ENCODE measurements around the gene ARPC2.
A peak's percentile ranks its signal among the peaks of the same experiment; 100 is the strongest.
"Not testable (repeated sequence)": the region's sequence is repeated elsewhere in the genome, so short reads cannot be mapped to it uniquely, and the experiment has no call there.

Gene ARPC2

DNA sequence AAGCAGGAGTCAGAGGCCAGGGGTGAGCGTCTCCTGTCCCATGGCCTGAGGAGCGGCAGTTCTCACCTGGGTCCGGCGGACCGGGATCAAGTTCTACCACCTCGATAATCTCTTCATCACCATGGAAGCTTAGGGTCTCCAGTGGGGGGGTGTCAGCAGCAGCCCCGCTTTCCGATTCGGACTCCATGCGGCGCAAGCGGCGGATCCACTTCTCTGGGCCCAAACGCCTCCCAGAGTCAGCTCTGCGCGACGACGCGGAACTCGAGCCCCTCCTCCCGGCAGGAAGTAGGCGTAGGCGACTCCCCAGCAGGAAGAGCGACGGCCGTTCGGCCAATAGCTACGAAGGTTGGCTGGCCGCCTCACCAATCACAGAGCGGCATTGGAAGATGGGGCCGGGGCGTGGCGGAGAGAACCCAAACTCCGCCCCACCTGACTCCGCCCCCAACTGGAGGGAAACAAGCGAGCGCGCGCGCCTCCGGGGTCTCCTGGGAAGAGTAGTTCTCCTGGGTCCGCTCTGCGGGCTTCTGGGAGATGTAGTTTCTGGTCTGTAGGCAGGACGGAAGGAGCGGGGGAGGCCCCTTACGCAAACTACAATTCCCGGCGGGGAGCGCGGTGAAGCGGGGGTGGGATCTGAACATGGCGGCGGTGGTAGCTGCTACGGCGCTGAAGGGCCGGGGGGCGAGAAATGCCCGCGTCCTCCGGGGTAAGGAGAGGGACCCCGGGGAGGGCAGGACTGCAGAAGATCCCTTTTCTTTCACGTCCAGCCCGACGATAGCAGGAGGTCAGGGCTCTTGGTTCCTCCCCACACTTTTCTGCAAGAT lies 53.1 kb downstream of the ARPC2 start, which contains the start of the genes AAMP and PNKD:
Gene AAMP (minus strand): TSS at position 238 of the 821 bp plus-strand sequence. CDS start 51 bp downstream, at position 187.
Gene PNKD (plus strand): TSS at position 620 of the 821 bp plus-strand sequence. CDS start 17 bp downstream, at position 637.
- peak; percentile 100 for DNase-seq (ENCODE audit: low read depth in 1 of 2, low spot score in 1 of 2)

DNA sequence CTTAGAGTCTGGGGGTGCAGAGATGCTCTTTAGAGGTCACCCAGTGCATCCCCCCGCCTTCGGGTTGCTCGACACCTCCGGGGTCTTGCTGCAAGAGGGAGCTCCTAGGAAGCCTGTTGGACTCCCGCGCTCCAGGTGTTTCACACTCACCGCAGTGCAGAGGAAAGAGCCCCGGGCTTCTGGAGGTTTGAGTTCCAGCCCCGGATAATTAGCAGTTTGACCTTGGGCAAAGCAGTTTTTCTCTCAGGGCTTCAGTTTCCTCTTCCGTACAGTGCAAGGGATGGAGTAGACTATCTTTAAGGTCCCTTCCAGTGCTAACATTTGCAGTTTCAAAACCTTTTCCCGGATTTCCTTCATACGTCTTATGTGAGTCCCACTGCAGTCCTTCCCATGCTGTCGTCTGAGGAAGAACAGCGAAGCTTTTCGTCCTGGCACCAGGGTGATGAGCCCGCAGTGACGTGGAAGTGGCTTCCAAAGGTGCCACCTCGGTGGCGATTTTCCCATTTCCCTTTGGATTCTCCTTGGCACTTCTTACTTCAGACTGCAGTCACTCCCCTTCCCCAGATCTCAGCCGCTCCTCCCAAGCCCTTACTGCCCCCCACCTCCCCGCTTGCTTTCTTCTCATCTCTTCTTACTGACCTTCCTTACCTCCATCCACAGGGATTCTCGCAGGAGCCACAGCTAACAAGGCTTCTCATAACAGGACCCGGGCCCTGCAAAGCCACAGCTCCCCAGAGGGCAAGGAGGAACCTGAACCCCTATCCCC lies 53.9 kb downstream of the ARPC2 start:
- DNase-seq (ENCODE audit: low read depth in 1 of 2, low spot score in 1 of 2): no peak

DNA sequence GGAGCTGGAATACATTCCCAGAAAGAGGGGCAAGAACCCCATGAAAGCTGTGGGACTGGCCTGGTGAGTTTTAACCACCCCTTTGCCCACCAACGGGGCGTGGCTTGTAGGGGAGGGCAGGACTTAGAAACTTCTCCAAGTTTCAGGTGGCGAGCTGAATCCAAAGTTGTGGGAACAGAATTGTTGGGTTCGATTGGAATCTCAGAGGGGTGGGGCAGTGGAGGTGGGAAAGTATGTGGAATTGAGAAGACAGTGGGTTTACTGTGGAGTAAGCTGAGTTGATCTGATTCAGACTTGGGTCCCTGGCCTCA lies 54.5 kb downstream of the ARPC2 start:
- no peak for DNase-seq (ENCODE audit: low read depth in 1 of 2, low spot score in 1 of 2)

DNA sequence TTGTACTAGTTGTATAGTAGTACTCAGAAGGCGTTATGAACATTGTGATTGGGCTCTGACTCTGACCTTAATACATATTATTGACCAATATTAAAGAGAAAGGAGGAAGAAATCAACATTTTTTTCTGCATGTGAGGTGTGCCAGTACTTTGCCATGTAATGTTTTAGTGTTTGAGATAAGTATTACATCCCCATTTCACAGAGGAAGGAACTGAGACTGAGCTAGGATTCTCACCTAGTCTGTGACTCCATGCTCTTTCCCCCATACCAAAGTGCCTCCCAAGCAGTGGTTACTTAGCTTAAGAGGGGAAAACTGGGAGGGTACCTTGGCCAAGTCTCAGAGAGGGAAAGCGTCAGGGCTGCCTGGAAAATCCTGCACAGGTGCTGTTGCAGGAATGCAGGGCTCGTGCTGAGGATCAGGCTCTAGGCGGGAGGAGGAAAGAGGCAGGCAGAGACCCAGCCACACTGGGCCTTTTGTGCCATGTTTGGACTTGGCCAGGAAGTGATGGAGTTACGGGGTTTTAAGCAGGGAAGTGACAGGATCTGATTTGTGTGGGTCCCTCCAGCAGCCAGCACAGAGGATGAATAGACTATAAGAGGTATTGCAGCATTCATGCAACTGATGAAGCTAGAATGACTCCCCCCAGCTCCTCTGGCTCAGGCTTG lies 55.0 kb downstream of the ARPC2 start:
- DNase-seq (ENCODE audit: low read depth in 1 of 2, low spot score in 1 of 2): no peak

DNA sequence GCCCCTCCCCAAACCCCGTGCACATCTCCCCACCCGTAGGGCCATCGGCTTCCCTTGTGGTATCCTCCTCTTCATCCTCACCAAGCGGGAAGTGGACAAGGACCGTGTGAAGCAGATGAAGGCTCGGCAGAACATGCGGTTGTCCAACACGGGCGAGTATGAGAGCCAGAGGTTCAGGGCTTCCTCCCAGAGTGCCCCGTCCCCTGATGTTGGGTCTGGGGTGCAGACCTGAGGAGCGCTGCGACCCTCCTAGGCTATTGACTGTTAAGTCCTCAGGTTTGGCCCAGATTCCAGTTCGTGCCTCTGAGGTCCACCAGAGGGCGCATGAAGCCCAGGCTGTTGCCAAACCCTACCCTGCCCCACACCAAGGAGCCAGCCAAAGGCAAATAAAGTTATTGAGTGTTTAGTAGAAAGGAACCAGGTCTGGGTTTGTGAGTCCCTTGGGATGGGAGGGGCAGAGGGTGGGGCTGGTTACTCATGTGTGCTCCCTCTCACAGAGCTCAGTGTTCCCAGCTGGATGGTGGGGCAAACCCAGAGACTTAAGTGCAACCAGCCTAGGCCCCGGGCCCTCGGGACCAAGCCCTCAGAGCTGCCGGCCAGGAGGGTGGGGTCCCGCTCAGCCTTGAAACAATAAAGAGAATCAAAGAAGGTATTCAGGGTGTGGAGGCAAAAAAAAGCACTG lies 55.7 kb downstream of the ARPC2 start:
- peak; percentile 61 to 62 for DNase-seq (ENCODE audit: low read depth in 1 of 2, low spot score in 1 of 2)

DNA sequence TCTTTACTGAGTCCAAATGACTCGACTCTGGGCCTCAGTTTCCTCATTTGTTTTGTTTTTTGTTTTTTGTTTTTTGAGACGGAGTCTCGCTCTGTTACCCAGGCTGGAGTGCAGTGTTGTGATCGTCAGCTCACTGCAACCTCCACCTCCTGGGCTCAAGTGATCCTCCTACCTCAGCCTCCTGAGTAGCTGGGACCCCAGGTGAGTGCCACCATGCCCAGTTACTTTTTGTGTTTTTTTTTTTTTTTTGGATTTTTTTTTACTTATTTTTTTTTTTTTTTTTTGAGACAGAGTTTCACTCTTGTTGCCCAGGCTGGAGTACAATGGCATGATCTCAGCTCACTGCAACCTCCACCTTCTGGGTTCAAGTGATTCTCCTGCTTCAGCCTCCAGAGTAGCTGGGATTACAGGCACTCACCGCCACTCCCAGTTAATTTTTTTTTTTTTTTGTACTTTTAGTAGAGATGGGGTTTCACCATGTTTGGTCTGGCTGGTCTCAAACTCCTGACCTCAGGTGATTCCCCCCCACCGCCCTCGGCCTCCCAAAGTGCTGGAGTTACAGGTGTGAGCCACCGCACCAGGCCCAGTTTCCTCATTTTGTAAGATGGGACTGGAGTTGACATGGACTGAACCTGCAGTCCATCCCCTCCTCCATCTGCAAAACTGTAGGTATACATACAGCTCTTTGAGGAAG lies 56.4 kb downstream of the ARPC2 start:
- not testable (repeated sequence) for DNase-seq (ENCODE audit: low read depth in 1 of 2, low spot score in 1 of 2)

DNA sequence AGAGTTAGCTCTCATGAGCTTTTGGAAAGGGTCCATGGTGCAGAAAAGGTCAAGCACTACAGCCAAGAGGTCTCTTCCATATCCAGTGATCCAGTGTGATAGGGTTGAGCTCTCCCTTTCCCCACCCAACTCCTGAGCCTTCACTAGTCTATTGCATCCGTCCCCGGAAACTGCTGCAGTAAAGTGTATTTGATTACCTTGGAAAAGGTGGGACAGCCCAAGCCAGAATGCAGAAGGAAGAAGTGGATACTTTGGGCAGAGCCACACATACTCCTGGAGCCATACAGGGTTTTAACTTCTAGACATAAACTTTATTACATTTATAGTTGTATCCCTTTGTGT lies 56.9 kb downstream of the ARPC2 start:
- DNase-seq (ENCODE audit: low read depth in 1 of 2, low spot score in 1 of 2): no peak

DNA sequence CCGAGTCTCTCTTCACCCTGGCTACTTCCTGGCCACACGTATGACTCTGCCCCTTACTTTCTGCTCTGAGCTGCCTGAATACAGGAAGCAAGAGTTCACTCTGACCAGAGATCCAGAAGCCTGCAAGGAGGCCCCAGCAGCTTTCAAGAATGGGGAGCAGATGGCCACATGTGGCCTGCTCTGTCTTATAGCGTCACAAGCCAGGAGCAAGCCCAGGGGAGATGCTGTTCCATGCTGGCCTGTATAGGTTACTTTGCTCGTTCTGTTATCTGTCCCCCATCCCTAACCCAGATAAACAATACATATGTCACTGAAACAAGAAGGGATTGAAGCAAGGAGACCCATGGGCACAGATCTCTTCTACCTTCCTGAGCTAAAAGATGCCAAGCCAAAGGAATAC lies 57.6 kb downstream of the ARPC2 start:
- no peak for DNase-seq (ENCODE audit: low read depth in 1 of 2, low spot score in 1 of 2)

DNA sequence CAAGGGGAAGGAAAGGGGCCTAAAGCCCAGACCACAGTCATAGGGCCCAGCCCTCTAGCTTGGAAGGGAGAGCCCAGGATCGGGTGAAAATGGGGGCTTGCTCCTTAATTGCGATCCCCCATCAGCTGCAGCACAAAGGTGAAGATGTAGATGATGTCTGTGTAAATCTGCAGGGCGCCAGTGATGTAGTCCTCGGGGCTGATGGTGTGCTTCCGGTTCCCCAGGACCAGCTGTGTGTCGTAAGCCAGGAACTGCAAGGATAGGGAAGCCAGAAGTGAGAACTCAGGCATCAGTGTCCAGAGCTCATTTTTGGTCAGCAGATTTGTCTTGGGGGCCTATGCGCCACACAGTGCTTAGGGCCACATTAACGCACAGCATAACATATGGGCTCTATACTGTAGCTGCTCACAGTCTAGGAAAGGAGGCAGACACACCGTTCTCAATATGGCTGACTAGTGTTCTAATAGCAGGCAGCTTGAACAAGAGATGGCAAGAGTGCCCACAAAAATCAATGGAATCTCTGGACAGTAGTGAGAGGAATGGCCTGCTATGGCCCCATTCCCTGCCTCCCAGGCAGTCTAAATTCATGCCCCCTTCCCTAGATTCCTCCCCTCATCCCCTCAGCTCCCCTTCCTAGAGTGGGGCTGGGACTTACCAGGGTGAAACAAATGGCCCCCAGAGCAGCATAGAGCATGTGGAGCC lies 58.5 kb downstream of the ARPC2 start:
- DNase-seq (ENCODE audit: low read depth in 1 of 2, low spot score in 1 of 2): no peak

DNA sequence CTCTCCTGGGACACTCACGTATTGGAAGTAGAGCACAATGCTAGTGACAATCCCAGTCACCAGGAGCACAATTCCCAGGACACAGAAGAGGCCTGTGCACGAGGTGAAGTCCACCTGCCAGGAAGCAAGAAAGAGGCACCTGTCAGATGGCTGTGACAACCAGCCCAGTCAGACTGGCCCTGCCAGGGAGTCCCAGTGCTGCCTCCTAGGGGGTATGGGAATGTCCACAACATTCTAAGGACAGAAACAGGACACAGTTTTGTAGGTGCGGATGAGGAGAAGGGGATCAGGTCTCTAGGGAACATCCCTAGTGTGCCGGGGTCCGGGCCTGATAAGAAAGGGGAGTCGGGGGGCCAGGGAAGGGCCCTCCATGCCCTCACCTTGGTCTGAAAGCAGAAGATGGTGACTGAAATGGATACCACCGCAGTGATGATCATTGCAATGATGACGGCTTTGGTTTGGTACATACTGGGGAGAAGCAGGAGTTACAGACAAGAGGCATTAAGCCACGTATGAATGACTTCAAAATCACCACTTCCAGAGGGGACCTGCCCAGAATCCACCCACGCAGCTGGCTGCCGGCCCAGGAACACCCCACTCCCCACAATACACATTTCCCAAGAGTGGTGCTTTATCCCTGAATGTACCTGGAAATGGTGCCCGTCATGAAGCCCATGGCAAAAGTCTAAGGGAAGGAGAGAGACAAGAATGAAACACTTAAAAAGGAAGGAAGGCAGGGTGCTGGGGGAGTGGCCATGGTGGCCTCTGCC lies 60.2 kb downstream of the ARPC2 start:
- DNase-seq (ENCODE audit: low read depth in 1 of 2, low spot score in 1 of 2): no peak

DNA sequence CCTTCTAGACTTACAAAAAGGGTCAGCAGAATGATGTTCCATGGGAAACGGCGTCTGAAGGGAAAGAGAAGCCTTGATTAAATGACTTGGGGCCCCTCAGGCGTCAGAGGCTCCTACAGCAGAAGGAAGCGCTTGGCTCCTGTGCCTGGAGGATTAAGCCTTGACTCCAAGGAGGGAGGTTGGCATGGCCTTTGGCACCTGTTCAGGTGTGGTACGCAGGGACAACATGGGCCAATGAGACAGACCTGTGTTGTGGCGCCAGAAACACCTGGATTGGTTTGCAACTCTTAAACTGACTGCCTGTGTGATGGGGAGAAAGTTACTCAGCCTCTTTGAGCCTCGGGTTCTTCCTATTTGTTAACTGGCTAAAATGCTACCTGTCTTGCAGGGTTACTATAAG lies 60.9 kb downstream of the ARPC2 start:
- no peak for DNase-seq (ENCODE audit: low read depth in 1 of 2, low spot score in 1 of 2)

DNA sequence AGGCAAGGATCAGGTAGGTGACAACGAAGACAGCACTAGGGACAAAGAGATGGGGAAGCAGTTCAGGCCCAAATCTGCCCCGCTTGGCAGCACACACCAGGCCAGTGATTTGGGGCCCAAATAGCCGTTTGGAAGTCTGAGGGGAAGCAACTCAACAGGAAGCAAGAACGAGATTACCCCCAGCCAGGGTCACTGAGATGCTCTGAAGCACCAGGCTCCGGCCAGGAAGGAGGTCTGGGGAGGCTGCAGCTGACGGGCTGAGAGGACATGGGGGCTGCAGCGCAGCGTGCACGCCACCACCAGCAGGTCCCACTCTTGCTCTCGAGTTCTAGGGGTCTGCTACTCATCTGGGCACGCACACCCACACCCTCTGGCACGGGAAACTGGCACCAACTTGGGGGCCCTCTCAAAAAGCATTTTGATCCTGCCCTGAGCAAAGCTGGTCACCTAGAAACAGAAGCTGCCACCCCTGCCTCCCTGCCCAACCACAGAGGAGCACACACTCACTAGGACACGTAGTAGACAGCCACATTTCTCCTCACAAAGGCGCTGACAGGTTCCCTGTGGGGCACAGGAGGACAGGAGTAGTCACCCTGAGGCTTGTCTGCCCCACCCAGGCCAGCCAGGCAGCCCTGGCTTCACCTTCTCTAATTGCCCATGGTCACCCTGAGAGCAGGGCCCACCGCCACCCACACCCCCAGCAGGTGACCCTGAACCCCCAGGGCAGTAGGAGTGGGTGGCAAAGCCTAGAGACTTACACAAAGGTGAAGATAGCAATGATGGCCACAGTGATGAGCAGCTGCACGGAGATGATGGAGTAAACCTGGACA lies 61.8 kb downstream of the ARPC2 start:
- DNase-seq (ENCODE audit: low read depth in 1 of 2, low spot score in 1 of 2): no peak

DNA sequence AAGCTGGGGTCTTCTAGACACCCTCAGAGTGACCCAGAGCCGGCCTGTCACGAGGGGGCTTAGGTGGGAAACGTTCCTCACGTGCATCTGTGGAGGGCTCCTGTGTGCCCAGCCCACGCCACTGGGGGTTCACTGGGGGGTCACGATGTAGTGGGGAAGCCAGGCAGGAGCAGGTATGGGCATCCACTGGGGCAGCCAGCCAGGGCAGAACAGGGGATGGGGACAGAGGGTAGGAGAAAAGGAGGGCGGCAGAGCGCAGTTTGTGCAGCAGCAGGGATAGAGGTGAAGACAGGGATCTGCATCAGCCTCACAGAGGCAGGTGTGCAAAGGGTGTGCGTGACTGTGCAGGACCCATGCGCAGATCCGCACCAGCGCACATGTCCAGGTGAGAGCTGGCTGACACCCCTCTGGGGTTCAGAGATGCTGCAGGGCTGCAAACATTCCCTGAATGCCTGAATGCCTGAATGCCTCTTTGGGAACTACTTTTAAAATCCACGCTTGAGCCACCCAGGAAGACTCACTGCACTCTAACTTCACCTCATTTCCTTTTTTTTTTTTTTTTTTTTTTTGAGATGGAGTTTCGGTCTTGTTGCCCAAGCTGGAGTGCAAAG lies 63.4 kb downstream of the ARPC2 start:
- DNase-seq (ENCODE audit: low read depth in 1 of 2, low spot score in 1 of 2): no peak

DNA sequence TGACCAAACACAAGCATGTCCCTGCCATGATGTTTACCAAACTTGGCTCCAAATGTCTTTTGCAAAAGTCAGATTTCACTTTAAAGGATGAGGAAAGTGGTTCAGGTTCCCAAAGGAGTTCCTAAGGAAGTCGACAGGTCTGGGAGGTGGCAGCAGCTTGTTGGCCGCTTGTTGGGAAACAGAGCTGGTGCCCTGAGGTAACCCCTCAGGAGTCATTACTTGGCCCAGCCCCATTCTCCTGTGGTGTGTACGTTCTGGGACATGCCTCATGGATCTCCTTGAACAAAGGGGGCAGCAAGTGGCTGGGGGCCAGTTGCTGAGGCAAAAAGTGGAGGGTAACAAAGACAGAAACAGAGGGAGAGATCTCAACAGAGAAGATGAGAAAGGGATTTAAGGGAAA lies 64.5 kb downstream of the ARPC2 start:
- DNase-seq (ENCODE audit: low read depth in 1 of 2, low spot score in 1 of 2): no peak

DNA sequence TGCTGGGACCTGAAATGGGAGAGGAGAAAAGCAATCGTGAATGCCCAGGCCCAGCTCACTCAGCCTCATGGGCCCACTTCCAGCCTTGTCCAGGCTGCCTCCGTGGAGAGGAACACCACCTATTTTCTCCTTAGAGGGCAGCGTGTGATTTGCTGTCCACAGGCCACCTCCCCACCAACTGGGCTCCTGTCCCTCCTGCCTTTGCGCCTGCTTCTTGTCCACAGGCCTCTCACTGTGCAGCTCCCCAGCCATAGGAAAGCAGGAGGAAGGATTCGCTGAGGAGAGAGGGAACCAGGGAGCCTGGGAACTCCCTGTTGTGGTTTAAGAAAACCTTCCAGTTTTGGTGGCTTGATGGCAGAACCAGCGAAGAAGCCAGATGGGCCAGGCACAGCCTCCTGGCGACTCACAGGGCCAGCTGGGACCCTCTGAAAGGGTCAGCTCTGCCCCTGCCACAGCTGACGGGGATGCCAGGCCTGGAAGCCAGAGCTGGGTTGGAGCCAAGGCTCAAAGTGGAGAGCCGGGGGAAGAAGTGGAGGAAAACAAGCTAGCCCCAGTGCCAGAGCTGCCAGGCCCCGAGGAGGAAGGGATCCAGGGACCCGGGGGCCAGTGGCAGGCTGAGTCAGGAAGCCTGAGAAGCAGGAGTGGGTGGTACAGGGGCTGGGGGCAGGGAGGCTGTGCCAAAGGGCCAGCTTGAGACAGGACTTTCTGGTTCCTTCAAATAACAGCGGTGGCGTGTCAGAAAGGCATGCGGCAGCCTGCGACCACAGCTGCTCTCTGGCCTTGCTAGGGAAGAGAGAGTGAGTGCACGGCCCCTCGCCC lies 65.4 kb downstream of the ARPC2 start:
- no peak for DNase-seq (ENCODE audit: low read depth in 1 of 2, low spot score in 1 of 2)

DNA sequence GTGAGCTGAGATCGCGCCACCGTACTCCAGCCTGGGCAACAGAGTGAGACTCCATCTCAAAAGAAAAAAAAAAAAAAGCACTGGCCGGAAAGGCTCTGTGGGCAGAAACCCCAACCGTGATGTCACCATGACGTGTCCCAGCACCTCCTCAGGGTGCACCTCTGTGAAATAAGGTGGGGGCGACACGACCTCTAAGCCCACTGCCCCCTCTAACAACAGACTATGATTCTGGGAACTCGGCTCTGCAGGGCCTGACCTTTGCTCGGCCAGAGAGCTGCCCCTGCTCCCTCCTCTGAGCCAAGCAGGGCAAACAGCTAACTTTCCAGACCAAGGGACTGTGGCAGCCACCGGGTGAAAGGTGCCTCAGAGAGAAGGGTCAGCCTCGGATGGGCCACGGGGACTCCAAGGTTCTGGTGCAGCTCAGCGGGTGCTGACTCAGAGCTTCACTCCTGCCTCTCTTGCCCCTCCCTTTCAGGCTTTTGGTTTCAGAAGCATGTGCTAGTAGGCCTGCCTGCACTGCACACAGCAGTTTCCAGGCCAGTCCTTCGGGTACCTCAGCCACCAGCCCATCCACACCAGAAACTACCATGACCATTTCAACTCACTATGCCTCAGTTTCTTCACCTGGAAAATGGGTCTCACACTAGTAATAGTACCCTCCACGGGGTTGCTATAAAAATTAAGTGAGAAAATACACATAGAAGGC lies 67.3 kb downstream of the ARPC2 start:
- peak; percentile 21 to 40 for DNase-seq (ENCODE audit: low read depth in 1 of 2, low spot score in 1 of 2)

DNA sequence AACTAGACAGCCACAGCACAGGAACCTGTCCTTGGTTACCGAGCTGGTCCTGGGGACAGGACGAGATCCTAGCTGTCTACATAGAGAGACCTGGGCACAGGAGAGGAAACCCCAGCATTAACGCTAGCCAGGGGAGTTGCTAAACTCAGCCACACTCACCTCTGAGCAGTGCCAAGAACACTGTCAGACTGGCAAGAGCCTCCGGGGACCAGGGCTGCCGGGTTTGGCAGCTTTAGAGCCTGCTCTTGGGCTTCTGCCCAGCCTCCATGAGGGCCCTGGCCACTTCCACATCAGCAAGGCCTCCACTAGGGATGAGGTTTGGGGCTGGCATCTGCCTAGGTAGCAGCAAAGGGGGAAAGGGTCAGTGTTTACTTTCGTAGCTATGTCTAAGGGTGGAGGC lies 68.6 kb downstream of the ARPC2 start:
- DNase-seq (ENCODE audit: low read depth in 1 of 2, low spot score in 1 of 2): no peak

Measured in activated T-helper 1 cell treated with anti-CD3 and anti-CD28 coated beads, Interleukin-2, amount 50 U/mL, for 16 hours (primary cell).